HepG2 (cell line): ENCODE measurements around the gene ZNF747. TPM values are rescaled to one million over a fixed set of nuclear protein-coding genes. Genes with fewer than 3 reads are reported as not detected.

Source experiments
- ADNP ChIP-seq: sonication (generic); formaldehyde crosslinking; IDR thresholded peaks from 2 replicates; pipeline ENCODE4 v1.4.0; 2020; ENCODE audit warnings: missing genetic modification reagents
- CBFB ChIP-seq: sonication (generic); formaldehyde crosslinking; IDR thresholded peaks from 2 replicates; pipeline ENCODE4 v1.4.0; 2020; ENCODE audit warnings: missing genetic modification reagents
- FIP1L1 ChIP-seq: fragments of 200-400 bp; formaldehyde crosslinking; IDR thresholded peaks from 2 replicates; pipeline ENCODE4 v1.6.1; 2018; ENCODE audit warnings: low read depth, mild to moderate bottlenecking, low read length, moderate library complexity, borderline replicate concordance; ENCODE audit not compliant: insufficient read depth
- GFI1 ChIP-seq: sonication (generic); formaldehyde crosslinking; IDR thresholded peaks from 2 replicates; pipeline ENCODE4 v1.5.0; 2020; ENCODE audit warnings: missing genetic modification reagents, mild to moderate bottlenecking, borderline replicate concordance
- GMEB2 ChIP-seq: IDR thresholded peaks from 2 replicates; pipeline ENCODE4 v1.6.1; 2016; ENCODE audit warnings: missing biosample characterization, missing genetic modification reagents, low read depth
- HES4 ChIP-seq: sonication (generic); formaldehyde crosslinking; IDR thresholded peaks from 2 replicates; pipeline ENCODE4 v1.9.0; 2021; ENCODE audit warnings: mild to moderate bottlenecking, missing genetic modification reagents, borderline replicate concordance
- HMG20B ChIP-seq: conservative IDR thresholded peaks from 2 replicates; pipeline ENCODE4 v1.6.1; 2016; ENCODE audit warnings: missing genetic modification reagents, missing compliant biosample characterization
- MZF1 ChIP-seq: sonication (generic); formaldehyde crosslinking; IDR thresholded peaks from 2 replicates; pipeline ENCODE4 v1.8.1; 2023; ENCODE audit warnings: mild to moderate bottlenecking, missing genetic modification reagents, borderline replicate concordance
- NCOA2 ChIP-seq: sonication (generic); formaldehyde crosslinking; IDR thresholded peaks from 2 replicates; pipeline ENCODE4 v1.8.0; 2022; ENCODE audit warnings: inconsistent platforms
- NFATC3 ChIP-seq: sonication (generic); formaldehyde crosslinking; IDR thresholded peaks from 2 replicates; pipeline ENCODE4 v1.5.1; 2020; ENCODE audit warnings: mild to moderate bottlenecking, missing genetic modification reagents
- NR2F1 ChIP-seq, 2 experiments: fragments of 450-650 bp in 1 of 2; formaldehyde crosslinking in 1 of 2; IDR thresholded peaks; 2 replicates each; pipeline versions ENCODE4 v1.5.0 to v1.6.1; 2016 to 2020; ENCODE audit warnings: mild to moderate bottlenecking in 1 of 2, missing compliant biosample characterization in 1 of 2, missing genetic modification reagents in 1 of 2, moderate library complexity in 1 of 2
- PITX1 ChIP-seq: sonication (generic); formaldehyde crosslinking; IDR thresholded peaks from 2 replicates; pipeline ENCODE4 v1.5.1; 2020; ENCODE audit warnings: mild to moderate bottlenecking, missing genetic modification reagents
- POGK ChIP-seq: sonication (generic); formaldehyde crosslinking; conservative IDR thresholded peaks from 2 replicates; pipeline ENCODE4 v1.8.0; 2022; ENCODE audit warnings: mild to moderate bottlenecking, moderate library complexity, missing genetic modification reagents
- POLR2AphosphoS5 ChIP-seq: IDR thresholded peaks from 2 replicates; pipeline ENCODE4 v1.6.1; 2012; ENCODE audit warnings: low read depth, low read length
- SNRNP70 ChIP-seq: fragments of 200-400 bp; formaldehyde crosslinking; IDR thresholded peaks from 2 replicates; pipeline ENCODE4 v1.6.1; 2017; ENCODE audit warnings: mild to moderate bottlenecking, low read depth, low read length, moderate library complexity
- THYN1 ChIP-seq: sonication (generic); formaldehyde crosslinking; IDR thresholded peaks from 2 replicates; pipeline ENCODE4 v1.8.1; 2023; ENCODE audit warnings: low read depth, mild to moderate bottlenecking, moderate library complexity, missing genetic modification reagents, borderline replicate concordance
- ZBTB2 ChIP-seq: sonication (generic); formaldehyde crosslinking; IDR thresholded peaks from 2 replicates; pipeline ENCODE4 v1.8.0; 2022; ENCODE audit warnings: low read depth, missing genetic modification reagents
- ZFP90 ChIP-seq: sonication (generic); formaldehyde crosslinking; IDR thresholded peaks from 2 replicates; pipeline ENCODE4 v1.8.0; 2022; ENCODE audit warnings: missing genetic modification reagents, mild to moderate bottlenecking, inconsistent platforms, borderline replicate concordance
- ZNF101 ChIP-seq: sonication (generic); formaldehyde crosslinking; IDR thresholded peaks from 2 replicates; pipeline ENCODE4 v1.4.0; 2020; ENCODE audit warnings: mild to moderate bottlenecking, low read depth, missing genetic modification reagents, borderline replicate concordance
- ZNF615 ChIP-seq: sonication (generic); formaldehyde crosslinking; IDR thresholded peaks from 2 replicates; pipeline ENCODE4 v1.5.0; 2020; ENCODE audit warnings: mild to moderate bottlenecking, missing genetic modification reagents, borderline replicate concordance
- ZNF629 ChIP-seq: sonication (generic); formaldehyde crosslinking; conservative IDR thresholded peaks from 2 replicates; pipeline ENCODE4 v1.5.0; 2020; ENCODE audit warnings: missing genetic modification reagents
- ZNF709 ChIP-seq: sonication (generic); formaldehyde crosslinking; IDR thresholded peaks from 2 replicates; pipeline ENCODE4 v1.5.0; 2020; ENCODE audit warnings: mild to moderate bottlenecking, missing genetic modification reagents
- ZNF761 ChIP-seq: sonication (generic); formaldehyde crosslinking; conservative IDR thresholded peaks from 2 replicates; pipeline ENCODE4 v1.4.0; 2020; ENCODE audit warnings: mild to moderate bottlenecking, missing genetic modification reagents
- ZNF83 ChIP-seq: sonication (generic); formaldehyde crosslinking; IDR thresholded peaks from 2 replicates; pipeline ENCODE4 v1.4.0; 2020; ENCODE audit warnings: missing genetic modification reagents, mild to moderate bottlenecking, borderline replicate concordance
- ZSCAN21 ChIP-seq: sonication (generic); formaldehyde crosslinking; IDR thresholded peaks from 2 replicates; pipeline ENCODE4 v1.8.0; 2022; ENCODE audit warnings: mild to moderate bottlenecking, missing genetic modification reagents, moderate library complexity, borderline replicate concordance
- polyA plus RNA-seq, 8 experiments: library from polyadenylated mRNA; depleted of rRNA in 3 of 8; stranded (reverse) in 7 of 8; unstranded in 1 of 8; fragments of >200 nt; fragmentation: Illumina TruSeq in 4 of 8; extraction: Trizol in 4 of 8; gene quantifications; 2 replicates each; pipeline versions ENCODE4 v1.2.1 to v1.2.3, GENCODE V29; 2011 to 2016; ENCODE audit warnings: low read depth in 4 of 8, missing spikeins in 1 of 8, mixed read lengths in 1 of 8; ENCODE audit not compliant: insufficient read depth in 1 of 8
- total RNA-seq, 5 experiments: library from RNA; depleted of rRNA; stranded (reverse); fragments of >200 nt; fragmentation: Illumina TruSeq; extraction: Trizol; gene quantifications; 2 replicates each; pipeline ENCODE4 v1.2.3, GENCODE V29; 2016; ENCODE audit warnings: low read depth in 1 of 5

ZNF747 gene
- total and polyA plus RNA-seq, 2 of the 13 experiments (the other 11 are each of a cell fraction or from before 2014, with no cell fraction given): 7.2 to 10.2 TPM

- TF ChIP-seq GMEB2 (no peak), ZFP90 (CRISPR knock-in tag) (no peak), NR2F1 (CRISPR knock-in tag; IDR thresholded peaks at IDR 0.05) (no peak), THYN1 (no peak), CBFB (CRISPR knock-in tag) (0 out of 2 replicates have a peak, but pooled peaks have one; percentile 45), ZNF83 (CRISPR knock-in tag) (no peak), FIP1L1 (no peak), ADNP (CRISPR knock-in tag) (peak; percentile 98), ZBTB2 (CRISPR knock-in tag) (no peak), ZNF629 (CRISPR knock-in tag) (peak; percentile 63; the same call in 1 of the 2 replicates), POGK (CRISPR knock-in tag) (0 out of 2 replicates have a peak, but pooled peaks have one; percentile 4), MZF1 (peak; percentile 71; the same call in 1 of the 2 replicates), ZNF615 (CRISPR knock-in tag) (0 out of 2 replicates have a peak, but pooled peaks have one; percentile 76), ZSCAN21 (CRISPR knock-in tag) (no peak), NCOA2 (CRISPR knock-in tag) (peak; percentile 6; the same call in 1 of the 2 replicates), PITX1 (peak; percentile 7; the same call in 1 of the 2 replicates), HMG20B (CRISPR knock-in tag) (no peak), SNRNP70 (no peak), ZNF761 (CRISPR knock-in tag) (no peak), ZNF101 (CRISPR knock-in tag) (no peak), NFATC3 (CRISPR knock-in tag) (no peak), POLR2AphosphoS5 (no peak), ZNF709 (CRISPR knock-in tag) (0 out of 2 replicates have a peak, but pooled peaks have one; percentile 68), HES4 (CRISPR knock-in tag) (0 out of 2 replicates have a peak, but pooled peaks have one; percentile 43), GFI1 (CRISPR knock-in tag) (0 out of 2 replicates have a peak, but pooled peaks have one; percentile 45)
Measured at GRCh38 chr16:30558789-30559377, 24.2 kb upstream of the ZNF747 start (continued).
